K562 (cell line): ENCODE data around the gene CLC. TPM values are rescaled to one million over a fixed set of nuclear protein-coding genes. Genes with fewer than 3 reads are reported as not detected.

Source experiments
- ATAC-seq: fragments of 200-7000 bp; cut with Tn5 transposase; 3 replicates; pipeline ENCODE4 v1.9.1; 2020; ENCODE audit warnings: moderate library complexity
- BruUV-seq: library from RNA; stranded (reverse); fragments of 400-500 nt; replicated peaks from 2 replicates; lab custom pipeline; 2021; lab: Mats Ljungman, UMichigan
- CTCF ChIA-PET: fragments of 300-600 bp; formaldehyde crosslinking; extraction: SDS; loops from one replicate; lab custom pipeline; 2021; ENCODE audit warnings: low intra/inter-chr PET ratio; lab: Yijun Ruan, JAX
- POLR2A ChIA-PET: fragments of 300-600, 350-650 bp; sonication (Branson Sonifier 250); formaldehyde crosslinking; extraction: SDS; loops from one replicate; lab custom pipeline; 2021; ENCODE audit warnings: antibody characterized with exemption, inconsistent platforms; lab: Yijun Ruan, JAX
- DNase-seq, 4 experiments: peaks; one replicate each; pipeline versions ENCODE4 v3.0.0 to v3.0.0-alpha.2; 2011 to 2018; ENCODE audit warnings: low spot score in 3 of 4, mixed read lengths in 3 of 4; ENCODE audit errors: extremely low read depth in 1 of 4
- FAIRE-seq: peaks from 2 replicates; lab custom pipeline; 2011; peaks lifted over from hg19 to GRCh38; lab: Jason Lieb, UNC
- H2AFZ ChIP-seq: 2 replicates; pipeline ENCODE4 v1.6.0; 2011; ENCODE audit warnings: low read depth, low read length, control low read depth, inconsistent platforms
- H3K27ac ChIP-seq: fragments of 200-600 bp; 3 replicates; pipeline ENCODE4 v1.8.0; 2011; ENCODE audit warnings: low read depth, mild to moderate bottlenecking, control low read depth, inconsistent platforms, low read length, moderate library complexity, mixed read lengths; ENCODE audit errors: extremely low read depth
- H3K27me3 ChIP-seq, 2 experiments: fragments of 300-600 bp in 1 of 2; 2 replicates in 1 of 2; 3 replicates in 1 of 2; pipeline versions ENCODE4 v1.6.0 to v1.8.0; 2011; ENCODE audit warnings: inconsistent platforms in 2 of 2, low read length in 2 of 2, mild to moderate bottlenecking in 1 of 2, mixed read lengths in 1 of 2, moderate library complexity in 1 of 2; ENCODE audit not compliant: control insufficient read depth in 2 of 2, insufficient read depth in 2 of 2
- H3K36me3 ChIP-seq: fragments of 300-600 bp; 3 replicates; pipeline ENCODE4 v1.8.0; 2011; ENCODE audit warnings: mild to moderate bottlenecking, low read length, inconsistent platforms; ENCODE audit not compliant: control insufficient read depth, insufficient read depth
- H3K4me1 ChIP-seq, 2 experiments: fragments of 200-600 bp in 1 of 2; replicated peaks in 1 of 2; 2 replicates in 1 of 2; 3 replicates in 1 of 2; pipeline versions ENCODE4 v1.5.1 to v1.8.0; 2011; ENCODE audit warnings: inconsistent platforms in 2 of 2, low read length in 2 of 2, mild to moderate bottlenecking in 1 of 2, mixed read lengths in 1 of 2, moderate library complexity in 1 of 2; ENCODE audit not compliant: control insufficient read depth in 2 of 2, insufficient read depth in 2 of 2
- H3K4me2 ChIP-seq: 2 replicates; pipeline ENCODE4 v1.6.1; 2011; ENCODE audit warnings: low read length, control low read depth, inconsistent platforms, mixed read lengths; ENCODE audit not compliant: insufficient read depth
- H3K4me3 ChIP-seq: fragments of 200-600 bp; sonication (generic), shearing (Covaris generic); 2 replicates; pipeline ENCODE4 v1.5.1; 2016; ENCODE audit warnings: control low read depth, inconsistent platforms
- H3K79me2 ChIP-seq: fragments of 200-600 bp; 3 replicates; pipeline ENCODE4 v1.8.0; 2011; ENCODE audit warnings: low read length, inconsistent platforms; ENCODE audit not compliant: control insufficient read depth, insufficient read depth
- H3K9ac ChIP-seq, 2 experiments: 2 replicates each; pipeline versions ENCODE4 v1.6.0 to v1.6.1; 2011; ENCODE audit warnings: low read depth in 2 of 2, low read length in 2 of 2, control low read depth in 1 of 2, inconsistent platforms in 1 of 2, mild to moderate bottlenecking in 1 of 2, mixed read lengths in 1 of 2; ENCODE audit not compliant: insufficient read depth in 1 of 2
- H3K9me1 ChIP-seq: one replicate; pipeline ENCODE4 v1.6.0; 2011; ENCODE audit warnings: inconsistent platforms, mild to moderate bottlenecking, low read length, moderate library complexity; ENCODE audit not compliant: control insufficient read depth, insufficient read depth
- H3K9me3 ChIP-seq: replicated peaks from 2 replicates; pipeline ENCODE4 v1.5.1; 2011; ENCODE audit warnings: low read depth, low read length, inconsistent platforms; ENCODE audit not compliant: control insufficient read depth, insufficient read depth
- H4K20me1 ChIP-seq: replicated peaks from 2 replicates; pipeline ENCODE4 v1.6.1; 2011; ENCODE audit warnings: low read length, inconsistent platforms, mixed read lengths; ENCODE audit not compliant: control insufficient read depth, insufficient read depth
- ASH1L ChIP-seq: fragments of 450-650 bp; IDR thresholded peaks from 2 replicates; pipeline ENCODE4 v1.6.1; 2018; ENCODE audit warnings: borderline replicate concordance, mild to moderate bottlenecking, low read depth; ENCODE audit not compliant: partially characterized antibody
- E2F3 ChIP-seq: fragments of 250-450 bp; sonication (Bioruptor Pico); IDR thresholded peaks from 2 replicates; pipeline ENCODE4 v1.4.0; 2020; ENCODE audit warnings: mild to moderate bottlenecking
- ELF4 ChIP-seq: fragments of 450-650 bp; formaldehyde crosslinking; IDR thresholded peaks from 2 replicates; pipeline ENCODE4 v1.4.0; 2022; ENCODE audit warnings: missing genetic modification characterization
- HEY1 ChIP-seq: fragments of 250-450 bp; sonication (Bioruptor Pico); IDR thresholded peaks from 2 replicates; pipeline ENCODE4 v1.5.0; 2020; ENCODE audit warnings: mild to moderate bottlenecking, moderate library complexity, borderline replicate concordance
- ID3 ChIP-seq, 2 experiments: fragments of 250-450 bp in 1 of 2; fragments of 450-650 bp in 1 of 2; sonication (Bioruptor Pico) in 1 of 2; IDR thresholded peaks; 2 replicates each; pipeline versions ENCODE4 v1.6.1 to v1.8.0; 2016 to 2021; ENCODE audit warnings: mild to moderate bottlenecking in 2 of 2, moderate library complexity in 2 of 2, missing compliant biosample characterization in 1 of 2, missing genetic modification characterization in 1 of 2
- IFI16 ChIP-seq: fragments of 250-450 bp; sonication (Bioruptor Pico); IDR thresholded peaks from 2 replicates; pipeline ENCODE4 v2.1.2; 2022; ENCODE audit warnings: mild to moderate bottlenecking, inconsistent platforms
- JUN ChIP-seq, 2 experiments: sonication (generic) in 1 of 2; formaldehyde crosslinking in 1 of 2; IDR thresholded peaks; 2 replicates each; pipeline versions ENCODE4 v1.6.1 to v1.8.0; 2012 to 2022; ENCODE audit warnings: borderline replicate concordance in 2 of 2, mild to moderate bottlenecking in 2 of 2, improper control_type of control experiment in 1 of 2, low read depth in 1 of 2, low read length in 1 of 2, missing genetic modification reagents in 1 of 2
- ZFX ChIP-seq: sonication (generic); formaldehyde crosslinking; IDR thresholded peaks from 2 replicates; pipeline ENCODE4 v1.8.0; 2022; ENCODE audit warnings: mild to moderate bottlenecking, missing genetic modification reagents, moderate library complexity
- ZNF239 ChIP-seq: fragments of 250-450 bp; sonication (Bioruptor Pico); IDR thresholded peaks from 2 replicates; pipeline ENCODE4 v1.4.0; 2020; ENCODE audit warnings: mild to moderate bottlenecking
- ZNF668 ChIP-seq: fragments of 250-450 bp; sonication (Bioruptor Pico); IDR thresholded peaks from 2 replicates; pipeline ENCODE4 v1.8.0; 2022; ENCODE audit warnings: mild to moderate bottlenecking, inconsistent platforms
- WGBS: fragments of 100-300 bp; shearing (Covaris generic); methylation state at CpG from one replicate; pipeline ENCODE4 v1.1.6; 2016; ENCODE audit warnings: low coverage, mixed read lengths; ENCODE audit not compliant: insufficient coverage; ENCODE audit errors: missing lambda C conversion rate; 5-methylcytosine and 5-hydroxymethylcytosine counted together
- in situ Hi-C: fragments of 300-500 bp; cut with MboI; formaldehyde crosslinking; loops from 4 replicates; pipeline ENCODE4 v1.15.0; 2018; ENCODE audit warnings: inconsistent platforms, mixed read lengths
- intact Hi-C: fragments of 100-400 bp; cut with micrococcal nuclease; formaldehyde crosslinking; loops from 2 replicates; pipeline ENCODE4 v1.14.2; 2022
- polyA plus RNA-seq, 8 experiments: library from polyadenylated mRNA; depleted of rRNA in 4 of 8; stranded (reverse) in 5 of 8; unstranded in 3 of 8; fragments of >200 nt; fragmentation: Nextera tagmentation in 2 of 8; fragmentation: Illumina TruSeq in 1 of 8; extraction: Ambion mirVana in 2 of 8; extraction: Trizol in 1 of 8; gene quantifications; 2 replicates each; pipeline versions ENCODE4 v1.2.1 to v1.2.3, GENCODE V29; 2011 to 2014; ENCODE audit warnings: inconsistent platforms in 1 of 8, missing spikeins in 1 of 8
- total RNA-seq, 7 experiments: library from RNA; depleted of rRNA in 6 of 7; stranded (reverse); fragments of >200 nt in 6 of 7; fragmentation: Illumina TruSeq in 2 of 7; extraction: Trizol in 2 of 7; gene quantifications; 2 replicates each; pipeline versions ENCODE4 v1.2.1 to v1.2.3, GENCODE V29; 2011 to 2021; ENCODE audit warnings: low replicate concordance in 1 of 7
- TF ChIP-seq, protein P1 (sequence below): fragments of 250-450 bp; sonication (Bioruptor Pico); IDR thresholded peaks from 2 replicates; pipeline ENCODE4 v1.8.0; 2022; ENCODE audit warnings: moderate library complexity, mild to moderate bottlenecking, inconsistent platforms
- TF ChIP-seq, protein P2 (sequence below): fragments of 200-800 bp; sonication (Bioruptor generic); IDR thresholded peaks from 2 replicates; pipeline ENCODE4 v1.6.1; 2017; ENCODE audit warnings: missing genetic modification characterization, missing compliant biosample characterization

CLC gene
- total and polyA plus RNA-seq, 9 of the 15 experiments (the other 6 are each of a cell fraction or from before 2014, with no cell fraction given) = 0.44 to 1.1 (median 0.67) TPM; not detected in 3

GRCh38 chr19:39759457-39760184, 21.8 kb upstream of the CLC start:
- Histone ChIP-seq H3K79me2 (no peaks in the 10 kb centered on the region), H4K20me1 (no peaks in the 10 kb centered on the region), H3K9me3 (no peaks in the 10 kb centered on the region), H3K9me1 (no peaks in the 10 kb centered on the region), H3K27ac (no peak overlapping the region), H3K36me3 (no peaks in the 10 kb centered on the region), H3K4me2 (no peak overlapping the region), H3K4me1 (no peaks in the 10 kb centered on the region), H3K27me3 (no peaks in the 10 kb centered on the region; a peak in 1 of 5 replicates), H3K4me3 (no peak overlapping the region), H3K9ac (no peak overlapping the region), H2AFZ (no peak overlapping the region)
- in situ Hi-C loops (no loop called here), intact Hi-C loops (loop anchor here (10.0 kb wide), 1 partner anchor 205 kb away; no protein-coding TSS in a partner anchor)
- POLR2A ChIA-PET = interaction anchor here (0.6 to 0.7 kb wide), 2 partner anchors 10 to 139 kb away, joined by 3 read pairs; no protein-coding TSS in a partner anchor
- no peak for DNase-seq
- 2% methylated on average over 4 of the region's 4 CpGs for WGBS
- no TSS peak for BruUV-seq
- TF ChIP-seq JUN (IDR thresholded peaks at IDR 0.05; ENCODE audit: borderline replicate concordance, low read depth, low read length) (no peak), JUN (CRISPR knock-in tag; IDR thresholded peaks at IDR 0.05; ENCODE audit: borderline replicate concordance) (no peak), ID3 (CRISPR knock-in tag; IDR thresholded peaks at IDR 0.05) (no peak), ID3 (tag; IDR thresholded peaks at IDR 0.05) (no peak), ELF4 (CRISPR knock-in tag) (no peak), HEY1 (CRISPR knock-in tag) (no peak), E2F3 (no peak), ZNF668 (CRISPR knock-in tag) (no peak), ZNF239 (no peak), ZFX (CRISPR knock-in tag) (no peak), IFI16 (CRISPR knock-in tag) (no peak), ASH1L (no peak)
- TF ChIP-seq, protein P1, sequence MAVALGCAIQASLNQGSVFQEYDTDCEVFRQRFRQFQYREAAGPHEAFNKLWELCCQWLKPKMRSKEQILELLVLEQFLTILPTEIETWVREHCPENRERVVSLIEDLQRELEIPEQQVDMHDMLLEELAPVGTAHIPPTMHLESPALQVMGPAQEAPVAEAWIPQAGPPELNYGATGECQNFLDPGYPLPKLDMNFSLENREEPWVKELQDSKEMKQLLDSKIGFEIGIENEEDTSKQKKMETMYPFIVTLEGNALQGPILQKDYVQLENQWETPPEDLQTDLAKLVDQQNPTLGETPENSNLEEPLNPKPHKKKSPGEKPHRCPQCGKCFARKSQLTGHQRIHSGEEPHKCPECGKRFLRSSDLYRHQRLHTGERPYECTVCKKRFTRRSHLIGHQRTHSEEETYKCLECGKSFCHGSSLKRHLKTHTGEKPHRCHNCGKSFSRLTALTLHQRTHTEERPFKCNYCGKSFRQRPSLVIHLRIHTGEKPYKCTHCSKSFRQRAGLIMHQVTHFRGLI (CRISPR knock-in tag) = no peak
- TF ChIP-seq, protein P2, sequence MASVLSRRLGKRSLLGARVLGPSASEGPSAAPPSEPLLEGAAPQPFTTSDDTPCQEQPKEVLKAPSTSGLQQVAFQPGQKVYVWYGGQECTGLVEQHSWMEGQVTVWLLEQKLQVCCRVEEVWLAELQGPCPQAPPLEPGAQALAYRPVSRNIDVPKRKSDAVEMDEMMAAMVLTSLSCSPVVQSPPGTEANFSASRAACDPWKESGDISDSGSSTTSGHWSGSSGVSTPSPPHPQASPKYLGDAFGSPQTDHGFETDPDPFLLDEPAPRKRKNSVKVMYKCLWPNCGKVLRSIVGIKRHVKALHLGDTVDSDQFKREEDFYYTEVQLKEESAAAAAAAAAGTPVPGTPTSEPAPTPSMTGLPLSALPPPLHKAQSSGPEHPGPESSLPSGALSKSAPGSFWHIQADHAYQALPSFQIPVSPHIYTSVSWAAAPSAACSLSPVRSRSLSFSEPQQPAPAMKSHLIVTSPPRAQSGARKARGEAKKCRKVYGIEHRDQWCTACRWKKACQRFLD (CRISPR knock-in tag) = no peak
- no peak for FAIRE-seq
- CTCF ChIA-PET = no interaction called here
- ATAC-seq = no peak
